Hepatocyte (in vitro differentiated cells): Measurements from ENCODE around the gene SIL1. TPM values are rescaled to one million over a fixed set of nuclear protein-coding genes. Genes with fewer than 3 reads are reported as not detected.

Experiments used
- DNase-seq: peaks from one replicate; pipeline ENCODE4 v3.0.0-alpha.2; 2016; ENCODE audit warnings: low spot score
- H2AFZ ChIP-seq: fragments of 200-600 bp; sonication (generic); 2 replicates; pipeline ENCODE4 v1.6.0; 2016; ENCODE audit warnings: antibody characterized with exemption, mild to moderate bottlenecking
- H3K27ac ChIP-seq: fragments of 200-600 bp; sonication (generic); 2 replicates; pipeline ENCODE4 v1.5.1; 2016; ENCODE audit warnings: mild to moderate bottlenecking
- H3K27me3 ChIP-seq: fragments of 200-600 bp; sonication (generic); 2 replicates; pipeline ENCODE4 v1.6.1; 2016
- H3K36me3 ChIP-seq: fragments of 200-600 bp; sonication (generic); replicated peaks from 2 replicates; pipeline ENCODE4 v1.5.1; 2016; ENCODE audit warnings: low read depth; ENCODE audit not compliant: insufficient read depth
- H3K4me1 ChIP-seq: fragments of 200-600 bp; sonication (generic); 2 replicates; pipeline ENCODE4 v1.5.1; 2016; ENCODE audit warnings: mild to moderate bottlenecking, moderate library complexity; ENCODE audit not compliant: insufficient read depth
- H3K4me2 ChIP-seq: fragments of 200-600 bp; sonication (generic); 2 replicates; pipeline ENCODE4 v1.6.0; 2016
- H3K4me3 ChIP-seq: fragments of 200-600 bp; sonication (generic); 2 replicates; pipeline ENCODE4 v1.5.1; 2016; ENCODE audit warnings: mild to moderate bottlenecking
- H3K79me2 ChIP-seq: fragments of 200-600 bp; sonication (generic); 2 replicates; pipeline ENCODE4 v1.6.0; 2017; ENCODE audit warnings: mild to moderate bottlenecking
- H3K9me2 ChIP-seq: fragments of 200-600 bp; sonication (generic); replicated peaks from 2 replicates; pipeline ENCODE4 v1.6.0; 2017; ENCODE audit warnings: mild to moderate bottlenecking; ENCODE audit not compliant: insufficient read depth
- H3K9me3 ChIP-seq: fragments of 200-600 bp; sonication (generic); 2 replicates; pipeline ENCODE4 v1.5.1; 2016; ENCODE audit warnings: low read depth, mild to moderate bottlenecking
- H4K20me1 ChIP-seq: fragments of 200-600 bp; sonication (generic); 2 replicates; pipeline ENCODE4 v1.6.0; 2016; ENCODE audit warnings: mild to moderate bottlenecking; ENCODE audit not compliant: insufficient read depth, poor library complexity, severe bottlenecking
- EZH2 ChIP-seq: fragments of 200-600 bp; sonication (generic); IDR thresholded peaks from 2 replicates; pipeline ENCODE4 v1.6.1; 2016; ENCODE audit warnings: antibody characterized with exemption, mild to moderate bottlenecking, borderline replicate concordance
- EZH2phosphoT487 ChIP-seq: fragments of 200-600 bp; sonication (generic); IDR thresholded peaks from one replicate; pipeline ENCODE4 v1.6.1; 2018; ENCODE audit warnings: antibody characterized with exemption, mild to moderate bottlenecking, low read depth, moderate library complexity; ENCODE audit not compliant: unreplicated experiment, severe bottlenecking
- WGBS: methylation state at CpG from one replicate; pipeline ENCODE4 v1.1.6; 2016; ENCODE audit warnings: low lambda C conversion rate; ENCODE audit errors: missing lambda C conversion rate; 5-methylcytosine and 5-hydroxymethylcytosine counted together
- polyA plus RNA-seq: library from polyadenylated mRNA; unstranded; fragments of >200 nt; fragmentation: Nextera tagmentation; extraction: Ambion mirVana; gene quantifications from 2 replicates; pipeline ENCODE4 v1.2.1, GENCODE V29; 2016
- total RNA-seq: library from RNA; depleted of rRNA; stranded (reverse); fragments of >200 nt; gene quantifications from 2 replicates; pipeline ENCODE4 v1.2.3, GENCODE V29; 2014
- TF ChIP-seq, protein P1 (sequence below): fragments of 200-600 bp; sonication (generic); IDR thresholded peaks from 2 replicates; pipeline ENCODE4 v1.5.1; 2016; ENCODE audit warnings: antibody characterized with exemption, mild to moderate bottlenecking; ENCODE audit not compliant: poor library complexity

SIL1 gene
- total and polyA plus RNA-seq, 2 experiments from 2014 or later = 82.0 to 176 TPM

- no peak overlapping the region for H3K4me3 ChIP-seq
- no peaks in the 10 kb centered on the region for H3K36me3 ChIP-seq
- no peaks in the 10 kb centered on the region for H3K9me3 ChIP-seq
- no peaks in the 10 kb centered on the region for H3K27me3 ChIP-seq
- peaks cover 7% of the 10 kb centered on the region for H3K4me1 ChIP-seq
- H4K20me1 ChIP-seq = no peaks in the 10 kb centered on the region
- no peak for DNase-seq
- no peak overlapping the region for H3K4me2 ChIP-seq
- TF ChIP-seq, protein P1, sequence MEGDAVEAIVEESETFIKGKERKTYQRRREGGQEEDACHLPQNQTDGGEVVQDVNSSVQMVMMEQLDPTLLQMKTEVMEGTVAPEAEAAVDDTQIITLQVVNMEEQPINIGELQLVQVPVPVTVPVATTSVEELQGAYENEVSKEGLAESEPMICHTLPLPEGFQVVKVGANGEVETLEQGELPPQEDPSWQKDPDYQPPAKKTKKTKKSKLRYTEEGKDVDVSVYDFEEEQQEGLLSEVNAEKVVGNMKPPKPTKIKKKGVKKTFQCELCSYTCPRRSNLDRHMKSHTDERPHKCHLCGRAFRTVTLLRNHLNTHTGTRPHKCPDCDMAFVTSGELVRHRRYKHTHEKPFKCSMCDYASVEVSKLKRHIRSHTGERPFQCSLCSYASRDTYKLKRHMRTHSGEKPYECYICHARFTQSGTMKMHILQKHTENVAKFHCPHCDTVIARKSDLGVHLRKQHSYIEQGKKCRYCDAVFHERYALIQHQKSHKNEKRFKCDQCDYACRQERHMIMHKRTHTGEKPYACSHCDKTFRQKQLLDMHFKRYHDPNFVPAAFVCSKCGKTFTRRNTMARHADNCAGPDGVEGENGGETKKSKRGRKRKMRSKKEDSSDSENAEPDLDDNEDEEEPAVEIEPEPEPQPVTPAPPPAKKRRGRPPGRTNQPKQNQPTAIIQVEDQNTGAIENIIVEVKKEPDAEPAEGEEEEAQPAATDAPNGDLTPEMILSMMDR = no peak
- TF ChIP-seq EZH2phosphoT487 (no peak), EZH2 (no peak)
- H3K9me2 ChIP-seq = no peaks in the 10 kb centered on the region
- H3K27ac ChIP-seq = peak overlapping the region; percentile 66
- no peaks in the 10 kb centered on the region for H3K79me2 ChIP-seq
- 72% methylated on average over 8 of the region's 8 CpGs for WGBS
- H2AFZ ChIP-seq = no peak overlapping the region
Observed at GRCh38 chr5:138974227-138975063, 223.7 kb downstream of the SIL1 start.

GRCh38 chr5:138972836-138973235, 225.3 kb downstream of the SIL1 start:
- Histone ChIP-seq H3K4me2 (no peak overlapping the region), H3K9me3 (no peaks in the 10 kb centered on the region), H3K9me2 (no peaks in the 10 kb centered on the region), H4K20me1 (no peaks in the 10 kb centered on the region), H3K36me3 (no peaks in the 10 kb centered on the region), H2AFZ (no peak overlapping the region), H3K79me2 (no peaks in the 10 kb centered on the region), H3K4me1 (peaks cover 7% of the 10 kb centered on the region), H3K4me3 (no peak overlapping the region), H3K27me3 (no peaks in the 10 kb centered on the region), H3K27ac (no peak overlapping the region)
- no peak for TF ChIP-seq EZH2
- no peak for TF ChIP-seq EZH2phosphoT487
- TF ChIP-seq, protein P1 = no peak
- no peak for DNase-seq
- WGBS = 93% methylated on average over 4 of the region's 4 CpGs

GRCh38 chr5:138972230-138972629, 225.9 kb downstream of the SIL1 start:
- H3K4me1 ChIP-seq = peaks cover 7% of the 10 kb centered on the region

More at GRCh38 chr5:138972230-138972629, 225.9 kb downstream of the SIL1 start:
- 94% methylated on average over 1 of the region's 1 CpG for WGBS
- no peak for DNase-seq
- Histone ChIP-seq H3K9me2 (no peaks in the 10 kb centered on the region), H4K20me1 (no peaks in the 10 kb centered on the region), H2AFZ (no peak overlapping the region), H3K9me3 (no peaks in the 10 kb centered on the region), H3K27ac (no peak overlapping the region), H3K4me3 (no peak overlapping the region), H3K4me2 (no peak overlapping the region), H3K27me3 (no peaks in the 10 kb centered on the region), H3K79me2 (no peaks in the 10 kb centered on the region), H3K36me3 (no peaks in the 10 kb centered on the region)
- TF ChIP-seq EZH2phosphoT487 = no peak
- TF ChIP-seq, protein P1 = no peak
- TF ChIP-seq EZH2 = no peak
